Stomach (tissue), 4 donors: ENCODE results near the gene PMEPA1.

ENCODE experiments used
- CTCF ChIP-seq, 7 experiments: fragments of 450-650 bp in 4 of 7; fragments of 200-600 bp in 3 of 7; sonication (generic) in 3 of 7; IDR thresholded peaks; one replicate each; pipeline ENCODE4 v1.5.1; 2016 to 2019; ENCODE audit warnings: antibody characterized with exemption in 7 of 7, control low read depth in 2 of 7, mild to moderate bottlenecking in 1 of 7
- EP300 ChIP-seq: sonication (generic); formaldehyde crosslinking; IDR thresholded peaks from one replicate; pipeline ENCODE4 v1.6.1; 2017; ENCODE audit warnings: antibody characterized with exemption
- POLR2A ChIP-seq, 4 donors: fragments of 450-650 bp; IDR thresholded peaks; one replicate each; pipeline ENCODE4 v1.6.1; 2016; ENCODE audit warnings: antibody characterized with exemption in 4 of 4, control low read depth in 2 of 4, mild to moderate bottlenecking in 1 of 4, moderate library complexity in 1 of 4
- POLR2AphosphoS5 ChIP-seq, 3 donors: sonication (generic); formaldehyde crosslinking; IDR thresholded peaks; one replicate each; pipeline ENCODE4 v1.6.1; 2016; ENCODE audit warnings: antibody characterized with exemption in 3 of 3

GRCh38 chr20:57712851-57713504 lies 3.2 kb upstream of the PMEPA1 start:
- no peak for TF ChIP-seq CTCF (IDR thresholded peaks at IDR 0.05)
- no peak for TF ChIP-seq EP300
- no peak for TF ChIP-seq POLR2AphosphoS5 (IDR thresholded peaks at IDR 0.05)
- TF ChIP-seq POLR2A (IDR thresholded peaks at IDR 0.05) = no peak
